ENCODE results near the gene NAT14. TPM values are rescaled to one million over a fixed set of nuclear protein-coding genes. Genes with fewer than 3 reads are reported as not detected.
A peak's percentile ranks its signal among the peaks of the same experiment; 100 is the strongest.

NAT14 gene
- total RNA-seq, 1 donor from 2014 or later, result 14.7 TPM

- intact Hi-C loops (cut with DNase I), result no loop called here
- Histone ChIP-seq H3K4me1 (no peaks in the 10 kb centered on the region), H3K36me3 (no peaks in the 10 kb centered on the region), H3K9me3 (no peaks in the 10 kb centered on the region), H3K27me3 (no peaks in the 10 kb centered on the region), H3K4me3 (no peak overlapping the region), H3K27ac (no peak overlapping the region)
- TF ChIP-seq CTCF (IDR thresholded peaks at IDR 0.05), result no peak
- DNase-seq (no peak), ATAC-seq (peak; percentile 41)
Observed at GRCh38 chr19:55535173-55535964, 50.4 kb downstream of the NAT14 start.

- intact Hi-C loops (cut with DNase I), result no loop called here
- Histone ChIP-seq H3K9me3 (no peaks in the 10 kb centered on the region), H3K4me3 (no peak overlapping the region), H3K27me3 (no peaks in the 10 kb centered on the region), H3K27ac (no peak overlapping the region), H3K4me1 (no peaks in the 10 kb centered on the region), H3K36me3 (no peaks in the 10 kb centered on the region)
- no peak for ATAC-seq
- no peak for TF ChIP-seq CTCF (IDR thresholded peaks at IDR 0.05)
- DNase-seq, result no peak
Observed at GRCh38 chr19:55535965-55536350, 51.0 kb downstream of the NAT14 start.

- Histone ChIP-seq H3K36me3 (no peaks in the 10 kb centered on the region), H3K9me3 (no peaks in the 10 kb centered on the region), H3K4me3 (no peak overlapping the region), H3K27ac (no peak overlapping the region), H3K27me3 (no peaks in the 10 kb centered on the region), H3K4me1 (no peaks in the 10 kb centered on the region)
- ATAC-seq (no peak), DNase-seq (no peak)
- TF ChIP-seq CTCF (IDR thresholded peaks at IDR 0.05), result no peak
- intact Hi-C loops (cut with DNase I), result no loop called here
Observed at GRCh38 chr19:55536366-55536765, 51.4 kb downstream of the NAT14 start.

Other genes with a start within 250 kb of the NAT14 start
- gene PPP6R1, start 226.2 kb upstream of the NAT14 start, total RNA-seq, result 61.0 TPM
- 19.7 TPM for gene HSPBP1, start 205.1 kb upstream of the NAT14 start, total RNA-seq
- gene BRSK1, start 201.2 kb upstream of the NAT14 start, total RNA-seq, result 1.3 TPM
- gene TMEM150B, start 159.8 kb upstream of the NAT14 start, total RNA-seq, result 23.9 TPM
- 11.7 TPM for gene KMT5C, start 145.3 kb upstream of the NAT14 start, total RNA-seq
- not detected for gene COX6B2, start 130.5 kb upstream of the NAT14 start, total RNA-seq
- gene GARIN5B, start 121.9 kb upstream of the NAT14 start, total RNA-seq, result not detected
- gene IL11, start 114.7 kb upstream of the NAT14 start, total RNA-seq, result 0.84 TPM
- gene TMEM190, start 108.4 kb upstream of the NAT14 start, total RNA-seq, result not detected
- gene TMEM238, start 100.9 kb upstream of the NAT14 start, total RNA-seq, result 19.8 TPM
- 1,343 TPM for gene RPL28, start 99.3 kb upstream of the NAT14 start, total RNA-seq
- gene UBE2S, start 77.4 kb upstream of the NAT14 start, total RNA-seq, result 19.5 TPM
- not detected for gene SHISA7, start 41.9 kb upstream of the NAT14 start, total RNA-seq
- gene ISOC2, start 23.5 kb upstream of the NAT14 start, total RNA-seq, result 25.3 TPM
- not detected for gene C19orf85, start 20.4 kb upstream of the NAT14 start, total RNA-seq
- gene ZNF628, start 8.6 kb upstream of the NAT14 start, total RNA-seq, result 10.2 TPM
- gene SSC5D, start 3.2 kb downstream of the NAT14 start, total RNA-seq, result 6.0 TPM
- not detected for gene SBK2, start 51.9 kb downstream of the NAT14 start, total RNA-seq
- 1.8 TPM for gene SBK3, start 60.4 kb downstream of the NAT14 start, total RNA-seq
- gene ZNF579, start 95.7 kb downstream of the NAT14 start, total RNA-seq, result 15.7 TPM
- 14.9 TPM for gene FIZ1, start 114.3 kb downstream of the NAT14 start, total RNA-seq
- 28.6 TPM for gene ZNF524, start 115.1 kb downstream of the NAT14 start, total RNA-seq
- 18.4 TPM for gene ZNF865, start 120.5 kb downstream of the NAT14 start, total RNA-seq
- gene ZNF784, start 139.4 kb downstream of the NAT14 start, total RNA-seq, result 9.7 TPM
- gene ZNF580, start 155.8 kb downstream of the NAT14 start, total RNA-seq, result 30.7 TPM
- 16.4 TPM for gene ZNF581, start 158.5 kb downstream of the NAT14 start, total RNA-seq
- gene CCDC106, start 163.0 kb downstream of the NAT14 start, total RNA-seq, result 11.1 TPM
- gene U2AF2, start 169.8 kb downstream of the NAT14 start, total RNA-seq, result 142 TPM
- gene EPN1, start 190.0 kb downstream of the NAT14 start, total RNA-seq, result 117 TPM

Measured in upper lobe of right lung (tissue), 1 donor.